ENCODE results near the gene SULT6B1.
"Not testable (repeated sequence)": the region's sequence is repeated elsewhere in the genome, so short reads cannot be mapped to it uniquely, and the experiment has no call there.

The SULT6B1 gene

GRCh38 chr2:37188570-37188969, at the start of gene SULT6B1:
TSS of gene SULT6B1 (minus strand) at chr2:37188670. CDS start at chr2:37188640, 30 bp downstream.
- DNase-seq, result no peak

GRCh38 chr2:37232131-37232933, 43.9 kb upstream of the SULT6B1 start:
- no peak for DNase-seq

GRCh38 chr2:37231241-37232130, 43.0 kb upstream of the SULT6B1 start, which contains the start of the genes CEBPZ and NDUFAF7:
TSS of gene CEBPZ (minus strand) at chr2:37231596. CDS start at chr2:37231567, 29 bp downstream.
TSS of gene NDUFAF7 (plus strand) at chr2:37231658. CDS start at chr2:37231706, 48 bp downstream.
- peak; percentile 87 for DNase-seq

GRCh38 chr2:37230581-37230980, 42.1 kb upstream of the SULT6B1 start:
- DNase-seq, result no peak

- no peak for DNase-seq
These were observed 40.3 kb upstream of the SULT6B1 start for GRCh38 chr2:37228788-37229187.

GRCh38 chr2:37226863-37227262, 38.4 kb upstream of the SULT6B1 start:
- DNase-seq, result no peak

GRCh38 chr2:37225129-37225528, 36.7 kb upstream of the SULT6B1 start:
- DNase-seq, result not testable (repeated sequence)

- no peak for DNase-seq
These were observed 35.6 kb upstream of the SULT6B1 start for GRCh38 chr2:37224063-37224462.

- DNase-seq, result no peak
These were observed 34.7 kb upstream of the SULT6B1 start for GRCh38 chr2:37223131-37223530.

- no peak for DNase-seq
These were observed 30.6 kb upstream of the SULT6B1 start for GRCh38 chr2:37219046-37219445.

- no peak for DNase-seq
These were observed 26.8 kb upstream of the SULT6B1 start for GRCh38 chr2:37215250-37215649.

GRCh38 chr2:37211939-37212338, 23.5 kb upstream of the SULT6B1 start:
- no peak for DNase-seq

GRCh38 chr2:37211212-37211611, 22.7 kb upstream of the SULT6B1 start:
- DNase-seq, result no peak

- not testable (repeated sequence) for DNase-seq
These were observed 18.3 kb upstream of the SULT6B1 start for GRCh38 chr2:37206760-37207159.

- no peak for DNase-seq
These were observed 17.3 kb upstream of the SULT6B1 start for GRCh38 chr2:37205689-37206341.

- not testable (repeated sequence) for DNase-seq
These were observed 16.7 kb upstream of the SULT6B1 start for GRCh38 chr2:37205071-37205661.

GRCh38 chr2:37203708-37204107, 15.2 kb upstream of the SULT6B1 start:
- no peak for DNase-seq

GRCh38 chr2:37201766-37202165, 13.3 kb upstream of the SULT6B1 start:
- DNase-seq, result peak; percentile 32

- no peak for DNase-seq
These were observed 12.7 kb upstream of the SULT6B1 start for GRCh38 chr2:37201208-37201607.

GRCh38 chr2:37198681-37199065, 10.2 kb upstream of the SULT6B1 start:
- no peak for DNase-seq

- peak; percentile 94 for DNase-seq
These were observed 8.1 kb upstream of the SULT6B1 start, which contains the start of gene CEBPZOS for GRCh38 chr2:37196320-37197195. TSS of gene CEBPZOS (plus strand) at chr2:37196496. CDS start at chr2:37199705, 3,209 bp downstream.

Data from CD4-positive, alpha-beta T cell treated with Interleukin-12 subunit alpha and Interleukin-12 subunit beta, for 1 hour (primary cell).